ENCODE data around the gene GPC5. TPM values are rescaled to one million over a fixed set of nuclear protein-coding genes. Genes with fewer than 3 reads are reported as not detected.
"Not testable (repeated sequence)": the region's sequence is repeated elsewhere in the genome, so short reads cannot be mapped to it uniquely, and the experiment has no call there.

Gene GPC5
- total RNA-seq, 1 donor from 2014 or later: 4.0 TPM

DNA sequence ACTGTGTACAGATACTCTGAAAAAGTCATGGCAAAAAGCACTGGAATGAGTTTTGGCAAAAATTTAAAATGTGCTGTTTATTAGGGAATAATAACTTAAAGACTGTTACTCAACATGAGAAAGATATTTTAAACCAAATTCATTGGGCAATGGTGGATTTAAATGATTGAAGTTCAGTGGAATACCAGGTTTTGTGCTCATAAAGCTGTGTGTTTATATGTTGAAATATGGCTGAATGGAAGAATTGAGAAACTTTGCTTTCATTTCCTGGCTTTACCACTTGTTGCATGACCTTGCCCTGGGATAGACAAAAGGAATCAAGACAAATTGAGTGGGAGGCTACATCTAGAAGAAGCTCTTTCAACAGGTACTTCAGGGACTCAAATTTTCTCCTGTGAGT, 246.4 kb downstream of the GPC5 start:
- no peak for DNase-seq (ENCODE audit: extremely low read depth, low read depth, low spot score)

DNA sequence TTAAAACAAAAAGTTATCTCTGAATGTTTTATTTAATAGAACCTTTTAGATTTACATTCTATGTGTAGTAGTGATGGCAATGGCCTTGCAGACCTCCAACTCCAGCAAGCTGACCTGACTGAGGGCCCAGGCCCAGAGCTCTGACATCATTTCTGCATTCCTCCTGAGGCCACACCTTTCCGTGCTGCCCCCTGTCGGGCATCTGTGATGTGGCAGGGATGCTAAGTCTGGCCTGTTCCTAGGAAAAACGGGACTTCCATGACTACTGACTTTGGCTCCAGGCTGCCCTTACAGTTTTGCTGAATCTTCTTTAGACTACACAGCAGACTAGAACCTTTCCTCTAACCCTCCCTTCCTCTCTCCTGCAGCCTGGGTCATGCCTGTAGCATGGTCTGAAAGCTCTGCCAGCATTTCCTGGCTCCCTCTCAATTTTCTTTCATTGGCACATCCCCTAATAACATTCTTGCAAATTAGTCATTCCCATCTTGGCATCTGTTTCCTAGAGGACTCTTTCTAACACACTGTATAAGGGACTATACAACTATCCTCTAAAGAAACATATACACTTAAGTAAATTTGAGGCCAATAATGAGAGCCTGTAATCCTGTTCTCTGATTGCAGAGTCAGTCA, 249.1 kb downstream of the GPC5 start:
- DNase-seq (ENCODE audit: extremely low read depth, low read depth, low spot score): no peak

DNA sequence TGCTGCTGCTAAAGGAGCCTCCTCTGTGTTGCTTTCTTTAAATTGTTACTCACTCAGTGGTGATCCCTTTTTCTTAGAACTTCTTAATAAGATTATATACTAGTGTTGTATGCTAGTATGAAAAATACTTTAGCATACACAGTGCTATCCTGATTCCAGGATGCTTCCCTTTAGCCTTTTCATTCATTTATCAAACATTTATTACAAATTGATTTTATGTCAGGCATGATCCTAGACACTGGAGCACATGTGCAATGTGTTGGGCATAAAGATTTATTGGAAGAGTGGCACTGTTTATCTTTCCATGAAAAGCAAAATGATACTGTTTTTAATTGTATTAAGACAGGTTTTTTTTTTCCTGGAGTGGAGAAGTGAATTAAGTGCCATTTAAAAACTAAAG, 249.6 kb downstream of the GPC5 start:
- DNase-seq (ENCODE audit: extremely low read depth, low read depth, low spot score): no peak

DNA sequence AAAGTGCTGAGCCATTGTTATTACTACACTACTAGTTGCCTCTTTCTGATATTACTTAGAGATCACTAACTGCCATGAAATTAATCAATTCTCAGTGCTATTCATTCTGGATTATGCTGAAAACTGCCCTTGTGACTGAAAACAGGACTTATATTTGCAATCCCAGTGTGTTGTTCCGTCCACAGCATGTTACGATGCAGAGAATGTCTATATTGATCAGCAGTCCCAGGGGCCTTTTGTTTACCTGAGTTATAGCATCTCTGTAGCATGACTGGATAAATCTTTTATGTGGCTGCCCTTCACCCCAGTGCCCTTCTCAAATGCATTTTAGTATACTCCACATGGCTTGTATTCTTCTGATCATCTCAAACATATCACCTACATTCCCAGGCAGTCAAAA, 251.0 kb downstream of the GPC5 start:
- DNase-seq (ENCODE audit: extremely low read depth, low read depth, low spot score): no peak

DNA sequence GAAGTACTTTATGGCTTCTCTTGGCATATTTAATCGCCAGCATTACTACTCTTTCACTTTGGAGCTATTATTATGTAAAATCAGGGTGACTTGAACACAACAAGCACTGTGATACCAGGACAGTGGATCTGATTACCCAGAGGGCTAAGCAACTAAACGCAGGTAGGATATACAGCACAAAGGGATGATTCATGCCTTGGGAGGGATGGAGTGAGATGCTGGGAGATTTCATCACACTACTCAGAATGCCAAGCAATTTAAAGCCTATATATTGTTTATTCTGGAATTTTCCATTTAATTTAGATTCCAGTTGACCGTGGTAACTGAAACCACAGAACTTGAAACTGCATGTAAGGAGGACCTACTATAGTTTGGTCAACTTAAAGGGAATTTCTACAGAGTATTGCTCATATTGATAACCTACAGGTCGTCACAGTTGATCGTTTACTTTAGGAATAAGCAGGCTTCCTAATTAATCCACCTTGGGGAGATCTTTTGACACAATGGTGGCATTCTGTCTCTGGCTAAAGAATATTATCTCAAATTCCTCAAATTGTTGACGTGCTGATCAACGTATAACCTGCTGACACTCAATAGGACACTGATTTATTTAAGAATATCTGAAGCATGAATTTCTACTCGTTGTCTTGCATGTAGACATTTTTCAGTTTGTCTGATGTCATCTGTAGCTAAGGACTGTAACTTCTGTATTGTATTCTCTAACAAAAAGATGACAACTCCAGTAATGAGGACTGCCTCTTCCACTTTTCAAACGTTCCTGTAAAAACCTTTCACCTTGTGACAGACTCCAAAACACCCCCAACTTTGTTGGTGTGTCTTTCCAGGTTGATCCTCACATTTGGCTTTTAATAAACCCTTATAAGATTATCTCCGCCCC, 254.2 kb downstream of the GPC5 start:
- no peak for DNase-seq (ENCODE audit: extremely low read depth, low read depth, low spot score)

DNA sequence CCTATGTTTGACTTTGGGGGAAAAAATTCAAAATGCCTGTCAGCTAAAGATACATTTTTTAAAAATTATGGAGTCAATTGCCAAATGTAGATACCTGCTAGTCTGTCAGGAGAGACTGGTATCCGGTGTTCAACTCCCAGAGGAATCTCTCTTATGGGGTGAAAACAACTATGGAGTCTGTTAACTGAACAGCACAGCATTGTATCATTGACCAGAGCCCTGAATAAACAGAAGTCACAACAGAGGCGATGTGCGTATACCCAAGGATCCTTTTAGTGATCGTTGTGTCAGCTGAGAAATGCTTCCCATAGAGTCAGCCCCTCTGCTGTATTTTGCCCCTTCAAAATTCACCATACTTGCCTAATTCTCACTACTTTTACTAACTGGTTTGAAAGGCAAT, 257.3 kb downstream of the GPC5 start:
- DNase-seq (ENCODE audit: extremely low read depth, low read depth, low spot score): no peak

DNA sequence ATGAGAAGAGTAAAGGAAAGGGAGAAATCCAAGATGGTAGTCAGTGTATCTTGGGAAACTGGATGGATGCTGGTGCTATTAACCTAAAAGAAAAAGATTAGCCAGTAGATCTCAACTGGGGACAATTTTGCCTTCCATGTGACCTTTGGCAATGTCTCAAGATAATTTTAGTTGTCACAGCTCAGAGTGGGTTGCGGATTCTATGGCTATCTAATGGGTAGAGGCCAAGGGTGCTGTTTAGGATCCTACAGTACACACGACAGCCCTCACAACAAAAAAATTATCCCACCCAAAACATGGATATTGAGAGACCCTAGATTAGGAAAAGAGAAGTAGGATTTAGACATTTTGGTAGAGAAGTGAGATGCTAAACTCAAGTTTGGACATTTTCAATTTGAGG, 258.9 kb downstream of the GPC5 start:
- DNase-seq (ENCODE audit: extremely low read depth, low read depth, low spot score): no peak

DNA sequence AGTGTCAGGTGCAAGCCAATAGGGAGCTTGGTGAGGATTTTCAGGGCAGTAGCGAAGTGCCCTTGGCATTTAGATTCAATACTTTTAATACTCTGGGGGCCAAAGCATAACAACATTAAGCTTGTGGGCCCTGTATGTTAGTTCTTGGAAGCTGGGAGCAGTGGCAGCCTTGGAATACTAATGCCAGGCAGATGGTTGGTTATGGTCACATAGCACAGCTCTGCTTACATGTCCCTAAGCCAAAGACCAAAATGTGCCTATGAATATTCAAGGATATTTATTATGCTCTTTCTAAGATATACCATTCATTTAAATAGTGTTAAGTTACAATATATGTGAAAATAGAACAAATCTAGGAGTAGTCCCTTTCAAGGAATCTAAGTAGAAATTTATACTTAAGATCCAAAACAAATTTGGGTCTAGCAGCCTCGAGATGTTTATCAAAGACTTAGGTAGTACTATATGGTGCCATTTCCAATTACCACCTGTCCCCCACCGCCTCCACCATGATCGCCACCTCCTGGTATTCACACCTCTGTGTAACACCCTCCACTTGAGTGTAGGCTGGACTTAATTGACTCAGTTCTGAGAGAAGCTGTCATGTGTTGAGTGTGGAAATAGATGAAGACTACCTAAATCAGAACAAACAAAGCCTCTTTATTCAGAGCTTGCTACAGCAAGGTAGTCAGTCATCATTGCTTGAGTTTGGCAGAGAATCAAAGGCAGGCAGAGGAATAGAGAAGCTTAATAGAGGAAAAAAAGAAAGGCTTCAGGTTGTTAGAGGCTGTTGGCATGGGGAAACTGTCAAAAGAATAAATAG, 261.0 kb downstream of the GPC5 start:
- DNase-seq (ENCODE audit: extremely low read depth, low read depth, low spot score): no peak

DNA sequence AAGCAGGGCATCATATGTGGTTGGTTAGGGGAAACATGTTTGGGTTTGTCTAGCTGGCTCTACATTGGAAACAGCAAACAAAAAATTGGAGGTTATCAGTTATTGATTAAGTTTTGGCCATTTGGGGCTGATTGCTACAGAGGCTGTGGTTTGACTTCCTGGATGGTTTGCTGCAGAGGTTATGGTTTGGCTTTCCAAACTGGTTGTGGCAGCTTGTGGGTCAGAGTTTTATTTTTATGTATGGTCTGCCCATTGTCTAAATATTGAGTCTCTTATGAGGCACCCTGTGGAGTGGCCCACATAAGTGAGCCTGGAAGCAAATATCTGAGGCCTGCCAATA, 261.6 kb downstream of the GPC5 start:
- no peak for DNase-seq (ENCODE audit: extremely low read depth, low read depth, low spot score)

DNA sequence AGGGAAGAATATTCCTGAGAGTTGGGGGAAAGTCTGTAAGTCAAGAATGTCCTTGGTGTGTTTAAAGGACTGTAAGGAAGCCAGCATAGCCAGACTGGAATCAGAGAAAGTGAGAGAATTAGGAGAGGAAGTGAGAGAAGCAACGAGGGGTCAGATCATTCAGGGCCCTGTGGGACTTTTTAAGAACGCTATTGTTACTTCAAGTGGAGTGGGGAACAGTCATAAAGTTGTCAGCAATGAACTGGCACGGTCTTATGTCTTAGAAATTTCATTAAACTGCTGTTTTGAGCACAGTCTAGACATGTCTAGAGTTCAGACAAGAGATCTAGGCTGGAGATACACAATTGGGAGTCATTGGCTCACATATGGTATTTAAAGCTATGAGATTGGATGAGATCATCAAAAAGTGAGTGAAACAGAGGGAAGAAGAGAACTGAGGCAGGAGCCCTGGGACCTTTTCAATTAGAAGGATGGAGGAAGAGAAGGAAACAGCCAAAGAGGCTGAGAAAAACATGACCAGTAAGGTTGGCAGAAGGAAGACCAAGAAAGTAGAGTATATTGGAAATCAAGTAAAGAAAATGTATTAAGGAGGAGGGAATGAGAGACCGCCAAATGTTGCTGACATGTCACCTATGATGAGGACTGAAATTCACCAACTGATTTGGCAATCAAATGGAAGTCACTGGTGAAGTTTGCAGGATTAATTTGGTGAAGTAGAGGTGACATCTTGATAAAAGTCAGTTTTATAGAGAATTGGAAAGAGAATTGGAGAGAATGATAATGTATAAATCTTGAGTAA, 263.5 kb downstream of the GPC5 start:
- DNase-seq (ENCODE audit: extremely low read depth, low read depth, low spot score): no peak

DNA sequence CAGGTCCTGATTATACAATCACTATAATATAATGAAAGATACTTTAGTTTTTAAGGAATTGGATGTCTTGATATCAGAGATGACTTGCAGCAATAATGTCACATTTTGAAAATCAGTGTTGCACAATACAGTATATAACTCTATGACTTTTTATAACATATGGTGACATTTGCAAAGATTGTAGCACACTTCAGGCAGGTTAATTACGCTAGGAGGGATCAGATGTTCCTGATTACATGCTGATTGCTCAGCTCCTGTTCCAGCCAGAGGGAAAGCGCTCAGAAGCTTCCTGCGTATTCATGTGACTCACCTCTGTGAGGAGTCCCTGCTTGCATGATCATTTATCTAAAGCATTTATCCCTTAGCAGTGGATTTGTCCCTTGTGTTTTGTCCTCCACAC, 265.6 kb downstream of the GPC5 start:
- DNase-seq (ENCODE audit: extremely low read depth, low read depth, low spot score): no peak

DNA sequence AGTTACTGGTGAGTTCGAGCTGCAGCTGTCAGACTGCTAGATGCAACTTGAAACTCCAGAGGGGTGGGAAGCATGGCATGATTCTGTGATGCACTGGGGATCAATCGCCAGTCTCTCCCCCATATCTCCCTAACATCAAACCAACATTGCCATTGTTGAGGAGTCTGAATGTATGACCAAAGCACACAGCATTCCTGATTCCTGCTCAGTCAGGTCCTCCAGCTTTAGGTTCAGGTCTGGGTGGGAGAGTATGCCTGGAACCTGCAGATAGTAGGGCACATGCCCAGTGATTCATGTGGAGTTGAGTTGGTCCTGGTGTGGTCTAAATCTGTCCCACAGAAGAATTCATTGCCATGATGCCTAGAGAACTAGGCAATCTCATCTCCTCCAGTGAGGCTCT, 269.1 kb downstream of the GPC5 start:
- DNase-seq (ENCODE audit: extremely low read depth, low read depth, low spot score): no peak

DNA sequence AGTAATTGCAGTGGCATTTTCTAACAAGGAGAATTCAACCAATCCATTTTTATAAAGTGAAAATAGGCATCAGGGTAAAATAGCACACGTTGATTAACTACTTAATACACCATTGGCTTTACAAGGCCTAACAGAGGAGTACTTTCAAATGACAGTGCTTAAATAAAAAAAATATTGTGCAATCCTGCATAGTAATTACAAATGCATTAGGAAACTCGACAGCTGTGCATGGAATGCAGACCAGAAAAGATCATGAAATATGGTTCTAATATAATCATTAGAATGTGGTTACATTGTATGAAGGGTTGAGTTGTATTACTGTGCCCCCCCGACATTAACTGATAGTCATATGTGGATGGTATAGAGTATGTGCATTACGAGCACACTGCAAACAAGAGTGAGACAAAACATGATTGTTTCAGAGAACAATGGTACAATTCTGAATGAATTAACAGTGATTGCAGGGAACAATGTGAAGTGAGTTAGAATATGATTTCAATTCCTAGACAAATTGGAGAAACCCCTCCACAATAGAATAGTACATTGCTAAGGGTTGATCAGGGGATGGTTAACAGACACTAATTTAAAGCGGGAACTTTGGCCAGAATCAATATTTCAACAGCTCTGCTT, 270.6 kb downstream of the GPC5 start:
- no peak for DNase-seq (ENCODE audit: extremely low read depth, low read depth, low spot score)

DNA sequence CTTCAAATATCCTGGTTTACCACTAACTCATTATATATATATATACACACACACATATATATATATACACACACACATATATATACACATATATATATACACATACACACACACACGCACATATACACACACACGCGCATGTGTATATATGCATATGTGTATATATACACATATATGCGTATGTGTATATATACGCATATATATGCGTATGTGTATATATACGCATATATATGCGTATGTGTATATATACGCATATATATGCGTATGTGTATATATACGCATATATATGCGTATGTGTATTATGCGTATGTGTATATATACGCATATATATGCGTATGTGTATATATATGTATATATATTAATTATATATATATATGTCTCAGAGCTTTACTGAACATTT, 275.9 kb downstream of the GPC5 start:
- DNase-seq (ENCODE audit: extremely low read depth, low read depth, low spot score): not testable (repeated sequence)

DNA sequence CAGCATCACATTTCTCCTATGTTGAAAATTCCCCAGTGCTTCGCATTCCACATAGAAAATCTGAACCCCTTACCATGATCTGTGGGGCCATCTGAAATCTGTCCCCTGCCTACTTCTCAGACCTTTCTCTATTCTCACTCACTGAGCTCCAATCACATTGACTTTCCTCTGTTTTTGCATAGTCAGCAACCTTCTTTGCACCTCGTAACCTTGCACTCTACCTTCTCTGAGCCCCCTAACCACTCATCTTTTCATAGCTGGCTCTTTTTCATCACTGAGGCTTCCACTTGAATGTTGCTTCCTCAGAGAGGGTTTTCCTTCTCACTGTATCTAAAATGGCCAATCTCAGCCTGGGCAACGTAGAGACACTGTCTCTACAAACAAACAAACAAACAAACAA, 286.3 kb downstream of the GPC5 start:
- no peak for DNase-seq (ENCODE audit: extremely low read depth, low read depth, low spot score)

DNA sequence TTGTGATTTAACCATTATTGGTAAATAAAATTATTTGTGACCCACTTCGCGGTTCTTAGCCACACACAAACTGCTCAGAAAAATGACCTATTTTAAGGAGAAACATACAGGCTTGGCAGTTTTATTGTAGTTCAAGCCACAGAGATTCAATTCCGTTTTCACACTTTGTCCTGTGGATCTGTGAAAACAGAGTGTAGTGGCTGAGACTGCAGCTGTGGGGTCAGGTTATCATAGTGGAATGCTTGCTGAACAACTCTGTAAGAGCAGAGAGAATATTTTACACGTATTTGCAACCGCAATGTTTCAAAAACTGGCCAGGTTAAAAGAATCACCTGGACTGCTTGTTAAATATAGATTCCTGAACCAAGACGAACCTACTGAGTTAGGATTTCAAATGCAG, 292.5 kb downstream of the GPC5 start:
- DNase-seq (ENCODE audit: extremely low read depth, low read depth, low spot score): no peak

DNA sequence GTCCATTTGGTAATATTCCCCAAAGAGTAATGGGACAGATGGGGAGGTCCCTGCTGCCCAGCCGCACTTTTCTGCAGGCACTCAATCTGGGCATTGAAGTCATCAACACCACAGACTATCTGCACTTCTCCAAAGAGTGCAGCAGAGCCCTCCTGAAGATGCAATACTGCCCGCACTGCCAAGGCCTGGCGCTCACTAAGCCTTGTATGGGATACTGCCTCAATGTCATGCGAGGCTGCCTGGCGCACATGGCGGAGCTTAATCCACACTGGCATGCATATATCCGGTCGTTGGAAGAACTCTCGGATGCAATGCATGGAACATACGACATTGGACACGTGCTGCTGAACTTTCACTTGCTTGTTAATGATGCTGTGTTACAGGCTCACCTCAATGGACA, 295.0 kb downstream of the GPC5 start:
- no peak for DNase-seq (ENCODE audit: extremely low read depth, low read depth, low spot score)

DNA sequence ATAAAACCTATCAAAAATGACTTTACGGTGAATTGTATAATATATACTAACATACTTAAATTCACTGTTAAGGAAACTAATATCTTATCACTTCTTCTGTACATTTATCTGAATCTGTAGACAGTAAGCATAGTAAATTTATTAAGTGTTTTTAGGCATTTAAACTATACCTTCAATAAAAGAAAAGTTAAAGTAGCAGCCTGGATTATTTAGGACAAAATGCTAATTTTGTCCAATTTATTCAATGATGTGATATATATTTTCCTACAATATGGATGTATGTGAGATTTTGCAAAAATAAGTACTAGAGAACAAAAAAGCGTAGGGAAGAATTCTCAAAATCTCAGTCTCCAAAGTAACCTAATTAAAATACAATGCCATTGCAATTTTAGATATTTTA, 299.9 kb downstream of the GPC5 start:
- no peak for DNase-seq (ENCODE audit: extremely low read depth, low read depth, low spot score)

DNA sequence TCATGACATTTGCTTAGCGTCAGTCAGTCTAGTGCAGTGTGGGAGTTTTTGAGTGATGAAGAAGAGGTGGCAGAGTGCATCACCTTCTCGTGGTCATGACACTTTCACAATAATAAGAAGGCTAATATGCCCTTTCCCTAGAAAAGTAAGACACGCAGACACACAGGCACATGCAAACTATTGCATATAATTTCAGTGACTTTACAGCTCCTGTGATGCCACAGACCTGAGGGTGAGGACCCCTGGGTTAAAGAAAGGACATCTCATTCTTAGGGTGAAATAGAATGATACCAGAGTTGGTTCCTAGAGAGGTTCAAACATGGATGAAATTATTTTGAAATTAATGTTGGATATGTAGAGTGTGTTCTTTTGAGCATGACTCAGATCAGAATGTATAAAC, 300.3 kb downstream of the GPC5 start:
- DNase-seq (ENCODE audit: extremely low read depth, low read depth, low spot score): no peak

DNA sequence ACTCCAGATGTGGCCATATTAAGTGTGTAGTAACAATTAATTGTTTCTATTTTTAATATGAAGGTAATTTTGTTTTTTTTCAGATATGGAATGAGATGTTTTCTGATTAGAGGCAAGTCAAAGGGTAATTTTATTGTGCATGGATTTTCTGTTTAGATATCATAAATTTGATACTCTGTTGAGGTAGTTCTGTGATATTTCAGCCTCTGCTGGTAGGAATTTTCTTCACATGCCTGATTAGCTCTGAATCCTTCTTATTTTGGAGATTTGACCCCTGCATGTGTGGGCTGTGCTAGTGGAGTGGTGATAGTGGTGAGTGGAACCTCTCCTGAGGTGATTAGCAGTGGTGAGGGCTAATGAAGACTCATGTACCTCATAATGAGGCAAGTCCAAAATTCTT, 301.4 kb downstream of the GPC5 start:
- no peak for DNase-seq (ENCODE audit: extremely low read depth, low read depth, low spot score)
